B cell (primary cell): ENCODE results near the gene SCML1.

Experiments
- EZH2 ChIP-seq: IDR thresholded peaks from 2 replicates; pipeline ENCODE4 v1.6.1; 2012; ENCODE audit warnings: borderline replicate concordance, low read depth, mild to moderate bottlenecking, moderate library complexity, low read length; ENCODE audit not compliant: insufficient read depth, poor library complexity, severe bottlenecking
- TF ChIP-seq, protein P1 (sequence below): fragments of 200-600 bp; IDR thresholded peaks from one replicate; pipeline ENCODE4 v1.8.0; 2022; ENCODE audit warnings: antibody characterized with exemption, mild to moderate bottlenecking

DNA sequence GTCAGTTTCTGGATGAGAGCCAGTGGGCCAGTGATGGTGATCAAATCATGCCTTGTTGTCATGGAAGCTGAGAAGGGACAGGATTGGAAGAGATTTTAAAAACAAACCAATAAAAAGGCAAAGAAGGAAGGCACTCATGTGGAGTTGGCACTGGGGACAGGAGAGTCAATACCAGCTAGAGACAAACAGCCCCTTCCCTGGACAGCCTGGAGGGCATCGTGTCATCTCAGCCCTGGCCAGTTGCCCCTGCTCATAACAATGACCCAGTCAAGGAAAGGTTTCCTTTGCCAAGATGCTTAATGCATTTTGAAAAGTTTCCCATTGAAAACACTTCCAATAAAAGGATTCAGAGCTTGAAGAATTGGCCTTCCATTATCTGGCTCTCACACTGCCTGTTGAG is 55.5 kb downstream of the SCML1 start:
- TF ChIP-seq, protein P1, sequence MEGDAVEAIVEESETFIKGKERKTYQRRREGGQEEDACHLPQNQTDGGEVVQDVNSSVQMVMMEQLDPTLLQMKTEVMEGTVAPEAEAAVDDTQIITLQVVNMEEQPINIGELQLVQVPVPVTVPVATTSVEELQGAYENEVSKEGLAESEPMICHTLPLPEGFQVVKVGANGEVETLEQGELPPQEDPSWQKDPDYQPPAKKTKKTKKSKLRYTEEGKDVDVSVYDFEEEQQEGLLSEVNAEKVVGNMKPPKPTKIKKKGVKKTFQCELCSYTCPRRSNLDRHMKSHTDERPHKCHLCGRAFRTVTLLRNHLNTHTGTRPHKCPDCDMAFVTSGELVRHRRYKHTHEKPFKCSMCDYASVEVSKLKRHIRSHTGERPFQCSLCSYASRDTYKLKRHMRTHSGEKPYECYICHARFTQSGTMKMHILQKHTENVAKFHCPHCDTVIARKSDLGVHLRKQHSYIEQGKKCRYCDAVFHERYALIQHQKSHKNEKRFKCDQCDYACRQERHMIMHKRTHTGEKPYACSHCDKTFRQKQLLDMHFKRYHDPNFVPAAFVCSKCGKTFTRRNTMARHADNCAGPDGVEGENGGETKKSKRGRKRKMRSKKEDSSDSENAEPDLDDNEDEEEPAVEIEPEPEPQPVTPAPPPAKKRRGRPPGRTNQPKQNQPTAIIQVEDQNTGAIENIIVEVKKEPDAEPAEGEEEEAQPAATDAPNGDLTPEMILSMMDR: no peak
- no peak for TF ChIP-seq EZH2
